Cardiac muscle cell (in vitro differentiated cells and primary cell): ENCODE results near the gene C19orf85. TPM values are rescaled to one million over a fixed set of nuclear protein-coding genes. Genes with fewer than 3 reads are reported as not detected.
"Not testable (repeated sequence)": the region's sequence is repeated elsewhere in the genome, so short reads cannot be mapped to it uniquely, and the experiment has no call there.

Source experiments
- DNase-seq, 2 donors: peaks; one replicate each; pipeline versions ENCODE4 v3.0.0 to v3.0.0-alpha.2; 2010 to 2017; ENCODE audit warnings: low read depth in 1 of 2, low spot score in 1 of 2
- H3K27ac ChIP-seq: fragments of 200-600 bp; sonication (generic); 2 replicates; pipeline ENCODE4 v1.5.1; 2016
- H3K27me3 ChIP-seq: fragments of 200-600 bp; sonication (generic); 2 replicates; pipeline ENCODE4 v1.6.0; 2016; ENCODE audit warnings: control low read depth
- H3K36me3 ChIP-seq: fragments of 200-600 bp; sonication (generic); 2 replicates; pipeline ENCODE4 v1.5.1; 2016; ENCODE audit warnings: control low read depth
- H3K4me1 ChIP-seq: fragments of 200-600 bp; sonication (generic); 2 replicates; pipeline ENCODE4 v1.8.1; 2017; ENCODE audit warnings: low read depth, mild to moderate bottlenecking, mixed run types
- H3K4me3 ChIP-seq: fragments of 200-600 bp; sonication (generic); 2 replicates; pipeline ENCODE4 v1.5.1; 2016; ENCODE audit warnings: mild to moderate bottlenecking
- H3K9me3 ChIP-seq: fragments of 200-600 bp; sonication (generic); 2 replicates; pipeline ENCODE4 v1.5.1; 2017; ENCODE audit warnings: low read depth, mild to moderate bottlenecking, control low read depth
- polyA plus RNA-seq: library from polyadenylated mRNA; unstranded; fragments of >200 nt; fragmentation: Nextera tagmentation; extraction: Ambion mirVana; gene quantifications from 2 replicates; pipeline ENCODE4 v1.2.1, GENCODE V29; 2016
- total RNA-seq: library from RNA; depleted of rRNA; stranded (reverse); fragments of >200 nt; gene quantifications from 2 replicates; pipeline ENCODE4 v1.2.3, GENCODE V29; 2016
- TF ChIP-seq, protein P1 (sequence below): IDR thresholded peaks from 2 replicates; pipeline ENCODE4 v1.5.1; 2012; ENCODE audit warnings: low read depth, mild to moderate bottlenecking, low read length

The C19orf85 gene
- total and polyA plus RNA-seq, 2 experiments from 2014 or later, result not detected

- no peaks in the 10 kb centered on the region for H3K36me3 ChIP-seq
- TF ChIP-seq, protein P1, sequence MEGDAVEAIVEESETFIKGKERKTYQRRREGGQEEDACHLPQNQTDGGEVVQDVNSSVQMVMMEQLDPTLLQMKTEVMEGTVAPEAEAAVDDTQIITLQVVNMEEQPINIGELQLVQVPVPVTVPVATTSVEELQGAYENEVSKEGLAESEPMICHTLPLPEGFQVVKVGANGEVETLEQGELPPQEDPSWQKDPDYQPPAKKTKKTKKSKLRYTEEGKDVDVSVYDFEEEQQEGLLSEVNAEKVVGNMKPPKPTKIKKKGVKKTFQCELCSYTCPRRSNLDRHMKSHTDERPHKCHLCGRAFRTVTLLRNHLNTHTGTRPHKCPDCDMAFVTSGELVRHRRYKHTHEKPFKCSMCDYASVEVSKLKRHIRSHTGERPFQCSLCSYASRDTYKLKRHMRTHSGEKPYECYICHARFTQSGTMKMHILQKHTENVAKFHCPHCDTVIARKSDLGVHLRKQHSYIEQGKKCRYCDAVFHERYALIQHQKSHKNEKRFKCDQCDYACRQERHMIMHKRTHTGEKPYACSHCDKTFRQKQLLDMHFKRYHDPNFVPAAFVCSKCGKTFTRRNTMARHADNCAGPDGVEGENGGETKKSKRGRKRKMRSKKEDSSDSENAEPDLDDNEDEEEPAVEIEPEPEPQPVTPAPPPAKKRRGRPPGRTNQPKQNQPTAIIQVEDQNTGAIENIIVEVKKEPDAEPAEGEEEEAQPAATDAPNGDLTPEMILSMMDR, result no peak
Measured at GRCh38 chr19:55502197-55502952, 37.8 kb upstream of the C19orf85 start.

GRCh38 chr19:55500368-55500952, 35.9 kb upstream of the C19orf85 start:
- no peak for DNase-seq
- H3K4me1 ChIP-seq, result no peaks in the 10 kb centered on the region
- H3K27me3 ChIP-seq, result peaks cover 4% of the 10 kb centered on the region
- H3K36me3 ChIP-seq, result no peaks in the 10 kb centered on the region
- no peak overlapping the region for H3K4me3 ChIP-seq
- no peaks in the 10 kb centered on the region for H3K9me3 ChIP-seq
- TF ChIP-seq, protein P1, result no peak
- H3K27ac ChIP-seq, result no peak overlapping the region

More at GRCh38 chr19:55502197-55502952, 37.8 kb upstream of the C19orf85 start:
- Histone ChIP-seq H3K9me3 (no peaks in the 10 kb centered on the region), H3K4me1 (no peaks in the 10 kb centered on the region), H3K27me3 (peaks cover 4% of the 10 kb centered on the region), H3K4me3 (no peak overlapping the region), H3K27ac (no peak overlapping the region)
- DNase-seq, result no peak

DNA sequence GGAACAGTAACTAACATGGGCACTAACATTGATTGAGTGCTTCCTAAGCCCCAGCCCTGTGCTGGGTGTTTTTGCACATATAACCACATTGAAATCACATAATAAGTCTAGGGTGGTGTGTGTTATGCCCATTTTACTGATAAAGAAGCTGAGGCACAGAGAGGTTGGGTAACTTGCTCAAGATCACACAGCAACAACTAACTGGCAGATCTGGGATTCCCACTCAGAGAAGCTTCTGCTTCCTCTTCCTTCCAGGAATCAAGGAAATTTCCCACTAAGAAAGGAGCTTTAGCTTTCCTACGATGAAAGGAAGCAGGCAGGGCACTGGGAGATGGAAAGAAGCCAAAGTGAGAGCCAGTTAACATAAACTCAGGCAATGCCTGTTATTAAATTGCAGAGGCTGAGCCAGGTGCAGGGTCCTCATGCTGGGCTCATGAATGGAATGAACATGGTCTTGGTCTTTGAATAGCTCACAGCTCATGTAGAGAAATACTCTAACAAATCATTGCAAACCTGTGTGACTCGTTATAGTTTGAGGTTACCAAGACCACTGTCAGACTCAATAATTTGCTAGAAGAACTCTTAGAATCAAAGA, 33.8 kb upstream of the C19orf85 start:
- DNase-seq, result no peak
- no peak overlapping the region for H3K4me3 ChIP-seq
- no peaks in the 10 kb centered on the region for H3K36me3 ChIP-seq
- H3K27me3 ChIP-seq, result no peaks in the 10 kb centered on the region
- TF ChIP-seq, protein P1, result no peak
- no peaks in the 10 kb centered on the region for H3K9me3 ChIP-seq
- no peaks in the 10 kb centered on the region for H3K4me1 ChIP-seq
- H3K27ac ChIP-seq, result no peak overlapping the region

- no peaks in the 10 kb centered on the region for H3K36me3 ChIP-seq
- no peak overlapping the region for H3K27ac ChIP-seq
- no peaks in the 10 kb centered on the region for H3K27me3 ChIP-seq
- no peaks in the 10 kb centered on the region for H3K4me1 ChIP-seq
- no peak overlapping the region for H3K4me3 ChIP-seq
- no peak for DNase-seq
- no peaks in the 10 kb centered on the region for H3K9me3 ChIP-seq
- TF ChIP-seq, protein P1, result no peak
Measured at GRCh38 chr19:55497763-55498162, 33.2 kb upstream of the C19orf85 start.

DNA sequence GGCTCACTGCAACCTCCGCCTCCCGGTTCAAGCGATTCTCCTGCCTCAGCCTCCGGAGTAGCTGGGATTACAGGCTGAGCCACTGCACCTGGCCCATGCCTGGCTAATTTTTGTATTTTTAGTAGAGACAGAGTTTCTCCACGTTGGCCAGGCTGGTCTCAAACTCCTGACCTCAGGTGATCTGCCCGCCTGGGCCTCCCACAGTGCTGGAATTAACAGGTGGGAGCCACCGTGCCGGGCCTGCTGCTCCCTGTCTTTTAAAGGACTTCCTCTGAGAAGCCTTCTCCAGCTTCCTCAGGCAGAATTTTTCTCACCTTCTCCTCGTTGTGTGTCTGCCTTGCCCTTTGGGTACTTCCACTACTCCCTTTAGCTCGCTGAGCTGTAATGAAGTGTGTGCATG, 32.3 kb upstream of the C19orf85 start:
- not testable (repeated sequence) for H3K27ac ChIP-seq, H3K27me3 ChIP-seq, H3K9me3 ChIP-seq, H3K4me1 ChIP-seq, H3K36me3 ChIP-seq, H3K4me3 ChIP-seq, DNase-seq
